ENCODE measurements around the gene RPL18A. TPM values are rescaled to one million over a fixed set of nuclear protein-coding genes. Genes with fewer than 3 reads are reported as not detected.

RPL18A gene
- 1,000 to 10,000 TPM; 1,221 to 1,276 TPM for total RNA-seq
- polyA plus RNA-seq, result 1,000 to 10,000 TPM; 2,303 to 3,237 TPM
- long read RNA-seq, donor 1, transcript RPL18A-201 (5 exons, 665 nt), result major isoform, 287 of 309 reads
- long read RNA-seq, donor 1, transcript RPL18A-203 (4 exons, 1,084 nt), result minor isoform, 6 of 309 reads
- long read RNA-seq, donor 1, partial matches to known transcripts, result 12 of 309 reads
- long read RNA-seq, donor 1, other reads (novel, unspliced or antisense), result 4 of 309 reads
- long read RNA-seq, donor 2, partial matches to known transcripts, result 1 of 5 reads
- long read RNA-seq, donor 2, other reads (novel, unspliced or antisense), result 0 of 5 reads

DNA sequence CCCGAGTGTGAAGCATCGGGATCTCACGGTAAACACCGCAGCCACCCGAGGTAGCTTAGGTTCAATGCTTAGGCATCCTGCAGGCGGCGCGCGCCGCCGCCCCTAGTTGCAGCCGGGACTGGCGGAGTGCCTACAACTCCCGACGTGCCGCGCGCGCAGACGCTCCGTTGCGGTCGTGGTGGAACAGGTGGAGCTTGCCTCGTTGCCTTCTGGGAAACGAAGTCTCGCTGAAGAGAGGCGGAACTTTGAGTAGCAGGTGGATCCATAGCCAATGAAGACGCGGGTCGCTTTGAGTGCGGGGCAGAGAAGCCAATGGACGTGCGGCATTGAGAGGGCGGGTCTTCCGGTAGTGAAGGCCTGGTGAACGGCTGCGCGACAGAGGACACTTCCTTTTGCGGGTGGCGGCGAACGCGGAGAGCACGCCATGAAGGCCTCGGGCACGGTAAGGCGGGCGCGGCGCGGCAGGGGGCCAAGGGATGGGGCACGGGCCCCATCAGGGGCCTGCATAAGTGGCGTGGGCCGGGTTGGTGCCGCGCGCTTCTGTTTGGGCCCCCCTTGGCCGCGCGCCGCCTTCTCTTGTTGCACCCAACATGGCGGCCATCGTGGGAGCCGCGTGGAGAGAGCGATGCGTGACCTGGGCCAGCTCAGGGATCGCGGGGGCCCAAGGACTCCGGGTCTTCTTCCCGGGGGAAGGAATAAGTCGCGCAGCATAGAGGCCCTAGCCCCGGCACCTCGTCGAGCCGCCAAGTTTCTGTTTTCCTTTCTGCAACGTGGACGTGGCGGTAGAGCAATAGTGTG, at the start of gene RPL18A:
TSS of gene RPL18A (plus strand) at position 378 of the 798 bp plus-strand sequence. CDS start at position 425, 47 bp downstream.
- Histone ChIP-seq H3K4me3 (ENCODE audit: low read length in 2 of 2) (peak within 1 kb of the TSS; percentile 31 to 83), H3K4me1 (ENCODE audit: control insufficient read depth in 1 of 2, insufficient read depth in 2 of 2, low read length in 2 of 2) (peaks cover 2 to 6% of the 10 kb centered on the region in 2 donors), H3K9me3 (ENCODE audit: control insufficient read depth, low read length) (no peaks in the 10 kb centered on the region), H3K27me3 (ENCODE audit: control insufficient read depth in 1 of 2, insufficient read depth in 2 of 2, low read length in 1 of 2) (no peaks in the 10 kb centered on the region), H3K27ac (ENCODE audit: low read depth in 1 of 2, low read length in 2 of 2) (peak within 1 kb of the TSS in 1 of 2 donors; percentile 2), H3K36me3 (ENCODE audit: control insufficient read depth in 1 of 2, insufficient read depth in 2 of 2, low read length in 1 of 2) (peaks cover 0 to 1% of the 10 kb centered on the region in 2 donors)
- intact Hi-C loops (cut with DNase I), result loop anchor here (2.0 to 10.0 kb wide), 4 partner anchors 73 to 385 kb away; partner anchors contain the start of genes CCDC124 (in 1 of the 2) and SLC27A1 (in 1 of the 2)
- DNase-seq, result peak; percentile 99
- WGBS, 2 donors, result 0% methylated on average over 73 to 80 of the region's 80 CpGs
- peak; percentile 98 for ATAC-seq (ENCODE audit: low FRiP score)

GRCh38 chr19:17811103-17811502, 48.6 kb upstream of the RPL18A start:
- no peak for ATAC-seq (ENCODE audit: low FRiP score)
- H3K4me1 ChIP-seq (ENCODE audit: control insufficient read depth in 1 of 2, insufficient read depth in 2 of 2, low read length in 2 of 2), result no peaks in the 10 kb centered on the region
- intact Hi-C loops (cut with DNase I), result no loop called here
- 94 to 98% methylated on average over 2 of the region's 2 CpGs for WGBS, 2 donors
- no peak for DNase-seq
- H3K9me3 ChIP-seq (ENCODE audit: control insufficient read depth, low read length), result no peaks in the 10 kb centered on the region
- H3K27ac ChIP-seq (ENCODE audit: low read depth in 1 of 2, low read length in 2 of 2), result no peak overlapping the region
- H3K27me3 ChIP-seq (ENCODE audit: control insufficient read depth in 1 of 2, insufficient read depth in 2 of 2, low read length in 1 of 2), result no peaks in the 10 kb centered on the region
- H3K4me3 ChIP-seq (ENCODE audit: low read length in 2 of 2), result no peak overlapping the region
- H3K36me3 ChIP-seq (ENCODE audit: control insufficient read depth in 1 of 2, insufficient read depth in 2 of 2, low read length in 1 of 2), result no peaks in the 10 kb centered on the region

DNA sequence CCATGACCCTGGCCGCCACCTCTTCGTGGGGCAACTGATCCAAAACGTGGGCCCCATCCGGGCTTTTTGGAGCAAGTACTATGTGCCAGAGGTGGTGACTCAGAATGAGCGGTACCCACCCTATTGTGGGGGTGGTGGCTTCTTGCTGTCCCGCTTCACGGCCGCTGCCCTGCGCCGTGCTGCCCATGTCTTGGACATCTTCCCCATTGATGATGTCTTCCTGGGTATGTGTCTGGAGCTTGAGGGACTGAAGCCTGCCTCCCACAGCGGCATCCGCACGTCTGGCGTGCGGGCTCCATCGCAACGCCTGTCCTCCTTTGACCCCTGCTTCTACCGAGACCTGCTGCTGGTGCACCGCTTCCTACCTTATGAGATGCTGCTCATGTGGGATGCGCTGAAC, 48.0 kb upstream of the RPL18A start:
- no peaks in the 10 kb centered on the region for H3K27me3 ChIP-seq (ENCODE audit: control insufficient read depth in 1 of 2, insufficient read depth in 2 of 2, low read length in 1 of 2)
- H3K4me1 ChIP-seq (ENCODE audit: control insufficient read depth in 1 of 2, insufficient read depth in 2 of 2, low read length in 2 of 2), result no peaks in the 10 kb centered on the region
- no peak for DNase-seq
- intact Hi-C loops (cut with DNase I), result no loop called here
- no peak overlapping the region for H3K27ac ChIP-seq (ENCODE audit: low read depth in 1 of 2, low read length in 2 of 2)
- WGBS, 2 donors, result 87% methylated on average over 20 of the region's 20 CpGs
- H3K4me3 ChIP-seq (ENCODE audit: low read length in 2 of 2), result no peak overlapping the region
- no peak for ATAC-seq (ENCODE audit: low FRiP score)
- H3K36me3 ChIP-seq (ENCODE audit: control insufficient read depth in 1 of 2, insufficient read depth in 2 of 2, low read length in 1 of 2), result no peaks in the 10 kb centered on the region
- no peaks in the 10 kb centered on the region for H3K9me3 ChIP-seq (ENCODE audit: control insufficient read depth, low read length)

GRCh38 chr19:17812099-17812498, 47.6 kb upstream of the RPL18A start:
- intact Hi-C loops (cut with DNase I), result no loop called here
- WGBS, 2 donors, result 69 to 79% methylated on average over 5 of the region's 5 CpGs
- DNase-seq, result no peak
- no peaks in the 10 kb centered on the region for H3K27me3 ChIP-seq (ENCODE audit: control insufficient read depth in 1 of 2, insufficient read depth in 2 of 2, low read length in 1 of 2)
- ATAC-seq (ENCODE audit: low FRiP score), result no peak
- H3K4me1 ChIP-seq (ENCODE audit: control insufficient read depth in 1 of 2, insufficient read depth in 2 of 2, low read length in 2 of 2), result no peaks in the 10 kb centered on the region
- H3K9me3 ChIP-seq (ENCODE audit: control insufficient read depth, low read length), result no peaks in the 10 kb centered on the region
- H3K36me3 ChIP-seq (ENCODE audit: control insufficient read depth in 1 of 2, insufficient read depth in 2 of 2, low read length in 1 of 2), result no peaks in the 10 kb centered on the region
- H3K27ac ChIP-seq (ENCODE audit: low read depth in 1 of 2, low read length in 2 of 2), result no peak overlapping the region
- no peak overlapping the region for H3K4me3 ChIP-seq (ENCODE audit: low read length in 2 of 2)

DNA sequence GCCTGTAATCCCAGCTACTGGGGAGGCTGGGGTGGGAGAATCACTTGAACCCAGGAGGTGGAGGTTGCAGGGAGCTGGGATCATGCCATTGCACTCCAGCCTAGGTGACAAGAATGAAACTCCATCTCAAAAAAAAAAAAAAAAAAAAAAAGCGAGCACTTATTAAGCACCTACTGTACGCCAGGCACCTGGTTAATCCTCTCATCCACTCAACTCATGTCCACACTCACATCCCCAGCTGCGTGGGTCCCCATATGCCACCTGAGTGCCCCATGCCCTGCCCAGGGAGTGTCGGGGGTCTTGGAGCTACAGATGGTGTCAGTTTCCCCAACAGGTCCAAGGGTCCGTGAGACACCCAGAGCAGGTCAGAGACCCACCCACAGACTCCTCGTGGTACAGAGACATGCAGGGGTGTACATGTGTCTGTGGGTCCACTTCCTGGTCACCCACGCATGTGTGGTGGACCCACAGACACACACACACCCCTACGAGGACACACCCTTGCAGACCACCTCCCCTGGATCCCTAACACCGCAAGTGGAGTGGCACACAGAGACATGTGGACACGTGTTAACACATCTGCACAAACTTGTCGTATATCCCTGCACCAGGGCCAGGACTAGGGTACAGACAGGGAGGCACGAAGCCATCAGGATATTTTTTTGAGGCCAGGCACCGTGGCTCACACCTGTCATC, 41.9 kb upstream of the RPL18A start:
- no peaks in the 10 kb centered on the region for H3K4me1 ChIP-seq (ENCODE audit: control insufficient read depth in 1 of 2, insufficient read depth in 2 of 2, low read length in 2 of 2)
- no peak for DNase-seq
- H3K4me3 ChIP-seq (ENCODE audit: low read length in 2 of 2), result no peak overlapping the region
- no peaks in the 10 kb centered on the region for H3K27me3 ChIP-seq (ENCODE audit: control insufficient read depth in 1 of 2, insufficient read depth in 2 of 2, low read length in 1 of 2)
- no peak overlapping the region for H3K27ac ChIP-seq (ENCODE audit: low read depth in 1 of 2, low read length in 2 of 2)
- no peak for ATAC-seq (ENCODE audit: low FRiP score)
- intact Hi-C loops (cut with DNase I), result no loop called here
- no peaks in the 10 kb centered on the region for H3K9me3 ChIP-seq (ENCODE audit: control insufficient read depth, low read length)
- H3K36me3 ChIP-seq (ENCODE audit: control insufficient read depth in 1 of 2, insufficient read depth in 2 of 2, low read length in 1 of 2), result no peaks in the 10 kb centered on the region
- 77 to 81% methylated on average over 13 of the region's 13 CpGs for WGBS, 2 donors

DNA sequence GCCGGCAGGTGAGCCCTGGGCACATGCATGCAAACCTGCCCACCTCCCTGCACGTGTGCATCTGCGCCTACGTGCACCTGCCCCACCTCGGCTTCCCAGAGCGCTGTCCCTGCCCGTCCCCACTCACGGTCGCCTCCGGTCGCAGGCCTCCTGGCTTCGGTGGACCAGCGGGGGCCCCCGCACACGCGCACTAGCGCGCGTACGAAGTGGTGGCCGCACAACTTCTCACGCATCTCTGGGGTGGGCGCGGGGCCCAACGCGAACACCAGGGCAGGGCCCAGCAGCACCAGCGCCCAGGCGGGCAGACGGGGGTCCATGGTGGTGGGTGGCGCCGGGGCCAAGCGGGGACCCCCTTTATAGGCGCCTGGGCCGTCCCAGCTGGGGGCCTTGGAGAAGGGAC, 38.5 kb upstream of the RPL18A start, which contains the start of gene INSL3:
TSS of gene INSL3 (minus strand) at position 330 of the 400 bp plus-strand sequence. CDS start at position 317, 13 bp downstream.
- no peaks in the 10 kb centered on the region for H3K4me1 ChIP-seq (ENCODE audit: control insufficient read depth in 1 of 2, insufficient read depth in 2 of 2, low read length in 2 of 2)

DNA sequence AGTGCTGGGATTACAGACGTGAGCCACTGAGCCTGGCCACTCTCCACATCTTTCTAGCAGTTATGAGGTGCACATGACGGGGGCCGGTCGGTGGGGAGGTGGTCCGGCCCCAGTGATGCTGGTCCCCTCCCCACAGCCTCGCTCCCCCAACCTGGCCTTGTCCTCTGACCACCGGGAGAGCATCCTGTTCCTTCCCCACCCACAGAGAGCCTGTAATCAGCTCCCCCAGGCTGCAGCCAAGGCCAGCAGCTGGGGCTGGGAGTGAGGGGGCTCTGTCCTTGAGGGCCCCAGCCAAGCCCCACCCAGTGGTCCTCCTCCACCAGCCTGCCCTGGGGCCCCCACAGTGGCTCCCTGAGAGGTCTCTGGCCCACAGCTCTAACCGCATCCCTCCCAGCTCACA, 35.4 kb upstream of the RPL18A start:
- no peaks in the 10 kb centered on the region for H3K27me3 ChIP-seq (ENCODE audit: control insufficient read depth in 1 of 2, insufficient read depth in 2 of 2, low read length in 1 of 2)
- H3K9me3 ChIP-seq (ENCODE audit: control insufficient read depth, low read length), result no peaks in the 10 kb centered on the region
- DNase-seq (no peak), ATAC-seq (ENCODE audit: low FRiP score) (no peak)
- H3K4me3 ChIP-seq (ENCODE audit: low read length in 2 of 2), result no peak overlapping the region
- 47 to 56% methylated on average over 8 of the region's 8 CpGs for WGBS, 2 donors
- H3K27ac ChIP-seq (ENCODE audit: low read depth in 1 of 2, low read length in 2 of 2), result no peak overlapping the region
- H3K36me3 ChIP-seq (ENCODE audit: control insufficient read depth in 1 of 2, insufficient read depth in 2 of 2, low read length in 1 of 2), result no peaks in the 10 kb centered on the region
- intact Hi-C loops (cut with DNase I), result no loop called here
- no peaks in the 10 kb centered on the region for H3K4me1 ChIP-seq (ENCODE audit: control insufficient read depth in 1 of 2, insufficient read depth in 2 of 2, low read length in 2 of 2)

More for the DNA sequence above, 38.5 kb upstream of the RPL18A start, which contains the start of gene INSL3:
- H3K27me3 ChIP-seq (ENCODE audit: control insufficient read depth in 1 of 2, insufficient read depth in 2 of 2, low read length in 1 of 2), result no peaks in the 10 kb centered on the region
- H3K4me3 ChIP-seq (ENCODE audit: low read length in 2 of 2), result no peak within 1 kb of the TSS
- 50 to 63% methylated on average over 33 to 34 of the region's 34 CpGs for WGBS, 2 donors
- ATAC-seq (ENCODE audit: low FRiP score), result no peak
- H3K27ac ChIP-seq (ENCODE audit: low read depth in 1 of 2, low read length in 2 of 2), result no peak within 1 kb of the TSS
- intact Hi-C loops (cut with DNase I), result no loop called here
- H3K36me3 ChIP-seq (ENCODE audit: control insufficient read depth in 1 of 2, insufficient read depth in 2 of 2, low read length in 1 of 2), result no peaks in the 10 kb centered on the region
- no peak for DNase-seq
- no peaks in the 10 kb centered on the region for H3K9me3 ChIP-seq (ENCODE audit: control insufficient read depth, low read length)

GRCh38 chr19:17826508-17827056, 33.1 kb upstream of the RPL18A start:
- 83 to 85% methylated on average over 13 of the region's 13 CpGs for WGBS, 2 donors
- Histone ChIP-seq H3K27ac (ENCODE audit: low read depth in 1 of 2, low read length in 2 of 2) (no peak overlapping the region), H3K4me1 (ENCODE audit: control insufficient read depth in 1 of 2, insufficient read depth in 2 of 2, low read length in 2 of 2) (no peaks in the 10 kb centered on the region), H3K36me3 (ENCODE audit: control insufficient read depth in 1 of 2, insufficient read depth in 2 of 2, low read length in 1 of 2) (no peaks in the 10 kb centered on the region), H3K9me3 (ENCODE audit: control insufficient read depth, low read length) (no peaks in the 10 kb centered on the region), H3K4me3 (ENCODE audit: low read length in 2 of 2) (no peak overlapping the region), H3K27me3 (ENCODE audit: control insufficient read depth in 1 of 2, insufficient read depth in 2 of 2, low read length in 1 of 2) (peaks cover 0 to 3% of the 10 kb centered on the region in 2 donors)
- ATAC-seq (ENCODE audit: low FRiP score) (no peak), DNase-seq (no peak)
- intact Hi-C loops (cut with DNase I), result no loop called here
